Activated T-cell treated with anti-CD3 and anti-CD28 coated beads, Interleukin-2, amount 50 U/mL, for 48 hours (primary cell): Measurements from ENCODE around the gene SPAAR.

Experiments used
- DNase-seq, 2 experiments: peaks; one replicate each; pipeline ENCODE4 v3.0.0-alpha.2; 2020

Gene SPAAR

DNA sequence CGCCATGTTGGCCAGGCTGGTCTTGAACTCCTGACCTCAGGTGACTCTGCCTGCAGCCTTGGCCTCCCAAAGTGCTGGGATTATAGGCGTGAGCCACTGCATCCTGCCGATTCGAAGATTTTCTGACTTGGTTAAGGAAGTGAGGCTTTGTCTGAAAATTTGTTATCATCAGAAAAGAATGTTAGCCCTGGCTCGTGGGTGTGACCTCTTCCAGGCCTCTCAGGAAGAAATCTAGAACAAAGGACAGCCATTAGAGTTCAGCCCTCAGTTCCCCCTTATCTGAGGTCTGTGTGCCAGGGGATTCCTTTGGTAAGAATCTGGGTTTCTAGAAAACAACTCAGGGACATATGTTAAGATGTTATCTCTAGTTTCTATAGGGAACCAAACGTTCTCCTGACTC is 42.4 kb downstream of the SPAAR start:
- DNase-seq, result no peak

DNA sequence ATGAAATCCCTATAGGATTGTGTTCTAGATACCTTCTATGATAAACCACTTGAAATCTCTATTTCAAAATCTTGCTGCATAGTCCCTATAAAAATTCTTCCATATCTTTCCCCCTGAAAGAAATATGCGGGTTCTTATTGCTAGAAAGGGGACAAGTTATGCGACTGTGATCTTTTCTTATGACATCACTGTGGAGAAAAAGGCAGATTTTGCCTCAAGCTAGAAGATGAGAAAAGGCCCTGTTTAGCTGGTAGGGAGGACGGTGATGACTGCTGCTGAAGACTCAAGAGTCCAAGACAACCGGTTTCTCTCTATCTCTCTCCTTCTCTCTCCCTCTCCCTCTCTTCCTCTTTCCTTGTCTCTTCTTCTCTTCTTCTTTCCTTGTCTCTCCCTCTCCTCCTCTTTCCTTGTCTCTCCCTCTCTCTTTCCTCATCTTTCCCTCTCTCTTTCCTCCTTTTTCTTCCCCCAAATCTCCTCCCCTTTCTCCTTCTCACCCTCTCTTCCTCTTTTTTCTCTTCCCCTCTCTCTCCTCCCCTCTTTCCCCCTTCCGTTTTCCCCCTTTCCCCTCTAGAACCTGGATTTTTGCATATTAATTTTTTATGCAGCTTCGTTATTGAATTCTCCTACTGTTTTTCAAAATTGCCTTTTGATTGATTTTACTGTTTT is 43.4 kb downstream of the SPAAR start:
- DNase-seq, result no peak

DNA sequence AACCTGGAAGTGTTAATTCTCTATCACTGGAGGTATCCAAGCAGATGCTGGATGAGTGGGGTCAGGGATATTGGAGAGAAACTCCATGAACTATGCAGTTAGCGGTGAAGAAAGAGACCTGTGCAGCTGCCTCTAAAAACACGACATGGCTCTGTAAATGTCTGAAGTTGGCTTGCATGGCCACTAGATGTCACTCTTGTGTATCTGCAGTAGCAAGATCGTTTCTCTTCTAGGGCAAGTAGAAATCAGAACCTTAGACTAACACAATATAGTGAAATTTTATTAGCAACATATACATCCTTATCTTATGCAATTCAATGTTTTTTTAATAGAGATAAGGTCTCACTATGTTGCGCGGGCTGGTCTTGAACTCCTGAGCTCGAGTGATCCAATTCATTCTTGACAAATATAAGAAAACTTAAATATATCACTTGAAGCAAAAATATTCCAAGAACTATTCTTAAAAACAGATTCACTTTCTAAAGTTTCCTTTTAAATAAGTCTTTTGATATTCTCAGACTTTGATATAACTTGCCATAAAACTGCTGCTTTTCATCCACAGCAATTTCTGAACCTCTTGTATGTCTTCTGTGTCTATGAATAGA is 45.8 kb downstream of the SPAAR start:
- peak in 1 of 2 experiments; percentile 46 for DNase-seq

DNA sequence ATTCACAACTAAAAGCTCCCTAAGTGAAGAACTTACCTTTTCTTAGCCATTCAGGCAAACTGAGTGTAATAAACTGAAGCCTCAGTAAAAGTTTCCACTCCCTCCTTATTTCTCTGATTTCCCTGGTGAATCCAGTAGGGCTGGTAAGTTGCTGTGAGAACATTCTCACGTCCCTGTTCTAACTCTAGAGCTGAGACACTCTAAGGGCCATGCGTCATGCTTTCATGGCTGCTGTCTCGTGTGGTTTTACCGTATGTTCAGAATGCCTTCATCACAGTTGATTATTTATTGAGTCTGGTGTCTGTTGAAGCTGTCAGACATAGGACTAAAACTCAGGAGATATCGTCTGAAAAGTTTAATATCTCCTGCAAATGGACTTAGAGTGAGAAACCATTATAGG is 47.4 kb downstream of the SPAAR start:
- DNase-seq, result no peak

DNA sequence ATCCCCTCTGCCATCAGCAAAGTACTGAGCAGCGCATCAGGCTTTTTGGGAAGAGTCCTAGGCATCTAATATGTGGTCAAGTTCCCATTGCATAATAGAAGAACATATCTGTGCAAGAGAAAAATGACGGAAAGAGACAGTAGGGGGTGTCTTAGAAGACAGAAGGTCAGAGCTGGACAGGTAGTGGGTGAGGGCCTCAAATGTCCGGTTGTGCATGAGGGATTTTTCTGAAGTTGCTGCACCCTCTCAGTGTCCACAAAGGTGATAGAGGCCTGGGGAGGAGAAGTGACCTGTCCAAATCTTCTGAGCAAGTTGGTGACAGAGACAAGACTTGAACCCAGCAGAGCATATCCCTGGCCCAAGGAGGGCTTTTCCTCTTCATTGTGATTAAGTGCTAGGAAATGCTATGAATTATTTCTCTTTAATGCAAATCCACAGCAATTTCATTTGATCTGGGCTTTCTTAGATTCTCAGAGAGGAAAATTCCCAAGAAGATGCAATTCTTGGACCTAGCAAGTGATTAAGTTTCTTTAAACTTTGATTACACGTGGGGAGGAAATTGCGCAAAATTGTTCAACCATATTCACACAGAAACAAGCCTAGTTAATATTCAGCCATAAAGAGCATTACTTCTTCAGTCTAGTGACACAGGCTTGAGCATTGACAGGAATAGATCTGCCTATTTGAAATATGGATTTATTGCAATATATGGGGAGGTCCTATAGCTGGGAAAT is 49.0 kb downstream of the SPAAR start, which contains the start of gene OR2S2:
TSS of gene OR2S2 (minus strand) at position 51 of the 734 bp plus-strand sequence. CDS start 56 bp downstream, outside the sequence.
- DNase-seq, result no peak

DNA sequence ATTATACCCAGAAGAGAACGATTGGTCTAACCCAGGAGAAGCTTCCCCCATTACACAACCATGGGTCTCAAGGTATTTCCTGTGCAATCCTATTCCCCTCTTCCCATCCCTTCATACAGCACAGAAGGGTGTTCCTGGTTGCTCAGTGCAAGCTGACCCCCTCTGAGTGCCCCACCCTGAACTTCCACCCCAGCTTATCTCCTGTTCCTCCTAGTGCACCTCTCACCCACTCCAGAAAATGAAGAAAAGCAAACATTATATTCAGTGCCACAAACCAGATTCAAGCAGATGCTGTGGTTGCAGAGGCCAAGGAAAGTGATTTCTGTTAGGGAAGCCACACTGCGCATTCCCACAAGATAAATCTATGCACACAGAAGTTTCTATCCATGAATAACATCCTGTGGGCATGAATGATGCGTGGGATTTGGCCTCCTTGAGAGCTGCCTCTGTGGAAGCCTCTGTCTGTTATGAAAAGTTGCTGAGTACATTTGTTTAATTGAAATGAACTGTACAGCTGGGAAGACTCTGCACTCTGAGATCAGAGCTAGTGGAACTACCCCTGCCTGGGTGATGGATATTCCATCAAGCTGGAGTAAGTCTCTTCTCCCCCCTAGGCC is 50.9 kb downstream of the SPAAR start:
- DNase-seq, result no peak
